CD4-positive, CD25-positive, alpha-beta regulatory T cell (primary cell): Measurements from ENCODE around the gene GMPR2. TPM values are rescaled to one million over a fixed set of nuclear protein-coding genes. Genes with fewer than 3 reads are reported as not detected.
A peak's percentile ranks its signal among the peaks of the same experiment; 100 is the strongest.

ENCODE experiments used
- ATAC-seq, 2 donors: fragments of 150-1000 bp; cut with Tn5 transposase; one replicate each; pipeline ENCODE4 v1.10.0; 2021; ENCODE audit warnings: low read depth in 2 of 2, moderate number of reproducible peaks in 2 of 2, moderate library complexity in 1 of 2
- DNase-seq, 3 donors: peaks; one replicate each; pipeline versions ENCODE4 v3.0.0 to v3.0.0-alpha.2; 2012 to 2022; ENCODE audit warnings: mixed read lengths in 1 of 3
- H3K27ac ChIP-seq: one replicate; pipeline ENCODE4 v1.7.0; 2013; ENCODE audit warnings: mild to moderate bottlenecking, low read length; ENCODE audit not compliant: insufficient read depth, poor library complexity, severe bottlenecking
- H3K27me3 ChIP-seq: one replicate; pipeline ENCODE4 v1.7.0; 2013; ENCODE audit warnings: low read length; ENCODE audit not compliant: control insufficient read depth, insufficient read depth
- H3K36me3 ChIP-seq: one replicate; pipeline ENCODE4 v1.7.0; 2013; ENCODE audit warnings: mild to moderate bottlenecking, low read length, moderate library complexity; ENCODE audit not compliant: control insufficient read depth, insufficient read depth
- H3K4me1 ChIP-seq: 2 replicates; pipeline ENCODE4 v1.7.0; 2013; ENCODE audit warnings: mild to moderate bottlenecking, low read length; ENCODE audit not compliant: insufficient read depth, control insufficient read depth, poor library complexity, severe bottlenecking
- H3K4me3 ChIP-seq: one replicate; pipeline ENCODE4 v1.7.0; 2013; ENCODE audit warnings: low read depth, mild to moderate bottlenecking, low read length, moderate library complexity
- H3K9me3 ChIP-seq, 2 experiments: 1 replicate in 1 of 2; 2 replicates in 1 of 2; pipeline ENCODE4 v1.7.0; 2013; ENCODE audit warnings: low read length in 2 of 2, mild to moderate bottlenecking in 1 of 2, moderate library complexity in 1 of 2; ENCODE audit not compliant: control insufficient read depth in 2 of 2
- H3K27ac Mint-ChIP-seq, 3 donors: one replicate each; pipeline ENCODE4 v1.8.0; 2020 to 2022; ENCODE audit warnings: mild to moderate bottlenecking in 3 of 3, mixed read lengths in 3 of 3, moderate library complexity in 2 of 3
- H3K27me3 Mint-ChIP-seq: one replicate; pipeline ENCODE4 v1.8.0; 2022; ENCODE audit warnings: mild to moderate bottlenecking, mixed read lengths
- H3K36me3 Mint-ChIP-seq: one replicate; pipeline ENCODE4 v1.8.0; 2020; ENCODE audit warnings: mixed read lengths
- H3K4me1 Mint-ChIP-seq, 4 donors: one replicate each; pipeline ENCODE4 v1.8.0; 2020 to 2022; ENCODE audit warnings: mixed read lengths in 4 of 4, mild to moderate bottlenecking in 1 of 4
- H3K4me3 Mint-ChIP-seq, 4 donors: one replicate each; pipeline ENCODE4 v1.8.0; 2020 to 2022; ENCODE audit warnings: mild to moderate bottlenecking in 4 of 4, mixed read lengths in 4 of 4, moderate library complexity in 3 of 4
- H3K9me3 Mint-ChIP-seq, 7 donors: one replicate each; pipeline ENCODE4 v1.8.0; 2020 to 2022; ENCODE audit warnings: mixed read lengths in 7 of 7, mild to moderate bottlenecking in 3 of 7, moderate library complexity in 2 of 7
- polyA plus RNA-seq, 4 donors: library from polyadenylated mRNA; unstranded; fragments of 300-500 nt; fragmentation: Illumina TruSeq; gene quantifications; one replicate each; pipeline ENCODE4 v1.2.3, GENCODE V29; 2021
- total RNA-seq: library from RNA; stranded (reverse); gene quantifications from one replicate; pipeline ENCODE4 v1.2.3, GENCODE V29; 2022

The GMPR2 gene
- total and polyA plus RNA-seq, 5 donors from 2014 or later: 49.0 to 117 (median 111) TPM

DNA sequence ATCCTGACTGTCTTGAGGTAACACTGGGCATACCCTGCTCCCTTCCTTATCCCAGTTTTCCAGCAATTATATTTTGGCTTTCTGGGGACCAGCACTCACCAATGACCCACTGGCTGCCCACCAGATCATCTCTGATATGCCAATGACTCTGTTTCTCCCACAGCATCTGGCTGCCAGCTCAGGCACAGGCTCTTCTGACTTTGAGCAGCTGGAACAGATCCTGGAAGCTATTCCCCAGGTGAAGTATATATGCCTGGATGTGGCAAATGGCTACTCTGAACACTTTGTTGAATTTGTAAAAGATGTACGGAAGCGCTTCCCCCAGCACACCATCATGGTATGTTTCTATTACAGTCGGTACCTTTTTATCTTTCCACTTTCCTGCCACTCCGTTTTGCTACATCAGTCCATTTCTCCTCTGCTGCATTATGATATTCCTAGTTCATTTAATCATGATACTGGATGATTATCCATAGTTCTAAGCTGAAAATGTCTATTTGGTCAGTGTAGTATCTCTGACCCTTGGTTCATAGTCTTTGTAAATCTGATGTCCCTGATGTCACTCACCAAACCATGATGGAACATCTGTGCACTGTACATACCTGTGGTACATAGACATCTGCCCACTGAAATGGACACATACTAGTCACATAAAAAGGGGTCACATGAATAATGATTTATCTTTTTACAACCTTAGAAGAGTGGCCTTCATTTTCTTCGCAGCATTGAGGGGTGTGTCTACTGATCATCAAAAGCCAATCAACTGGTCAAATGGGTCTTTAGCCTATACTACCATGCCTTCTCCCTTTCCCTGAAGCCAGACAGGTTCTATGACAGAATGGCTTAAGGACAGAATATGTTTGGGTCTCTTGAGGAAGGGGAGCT lies 3.3 kb downstream of the GMPR2 start:
- H3K27me3 ChIP-seq: no peaks in the 10 kb centered on the region
- Mint-ChIP-seq H3K27ac (peak overlapping the region in 2 of 3 donors; percentile 82 to 86), H3K36me3 (peaks cover 41% of the 10 kb centered on the region), H3K4me3 (peak overlapping the region; percentile 3 to 89 (median 28)), H3K4me1 (peaks cover 18 to 95% (median 73%) of the 10 kb centered on the region in 4 donors), H3K27me3 (no peaks in the 10 kb centered on the region), H3K9me3 (no peaks in the 10 kb centered on the region)
- no peak for ATAC-seq
- no peaks in the 10 kb centered on the region for H3K9me3 ChIP-seq
- H3K4me1 ChIP-seq: peaks cover 46% of the 10 kb centered on the region
- H3K27ac ChIP-seq: peak overlapping the region; percentile 18
- peaks cover 62% of the 10 kb centered on the region for H3K36me3 ChIP-seq
- DNase-seq: no peak
- H3K4me3 ChIP-seq: no peak overlapping the region

DNA sequence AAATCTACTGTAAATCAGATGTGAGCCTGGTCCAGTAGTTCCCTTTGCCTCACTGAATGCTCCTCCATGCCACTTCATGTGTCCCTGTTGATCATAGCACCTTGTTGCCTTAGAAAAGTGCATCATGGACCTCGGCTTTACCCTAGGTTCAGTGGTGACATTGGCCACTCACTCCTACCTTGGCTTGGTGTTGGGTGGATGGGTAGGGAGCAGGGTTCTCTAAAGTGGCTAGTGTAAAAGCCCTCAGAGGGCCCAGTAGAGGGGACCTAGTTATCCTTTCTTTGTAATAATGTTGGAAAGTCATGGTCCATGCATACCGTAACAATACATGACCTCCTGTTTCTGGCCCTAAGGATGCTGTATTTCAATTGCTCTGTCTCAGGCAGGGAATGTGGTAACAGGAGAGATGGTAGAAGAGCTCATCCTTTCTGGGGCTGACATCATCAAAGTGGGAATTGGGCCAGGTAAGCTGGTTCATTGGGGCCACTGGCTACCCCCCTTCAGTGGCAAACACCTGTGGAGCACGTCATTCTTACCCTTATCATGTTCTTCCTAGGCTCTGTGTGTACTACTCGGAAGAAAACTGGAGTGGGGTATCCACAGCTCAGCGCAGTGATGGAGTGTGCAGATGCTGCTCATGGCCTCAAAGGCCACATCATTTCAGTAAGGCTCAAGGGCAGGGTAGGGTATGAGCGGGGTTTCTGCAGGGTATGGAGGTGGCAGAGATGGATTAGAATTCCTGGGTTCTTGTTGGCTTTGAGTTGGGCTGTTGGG lies 4.1 kb downstream of the GMPR2 start:
- Mint-ChIP-seq H3K9me3 (no peaks in the 10 kb centered on the region), H3K36me3 (peaks cover 41% of the 10 kb centered on the region), H3K27me3 (no peaks in the 10 kb centered on the region), H3K27ac (peak overlapping the region in 2 of 3 donors; percentile 60 to 65), H3K4me1 (peaks cover 14 to 94% (median 70%) of the 10 kb centered on the region in 4 donors), H3K4me3 (peak overlapping the region in 3 of 4 donors; percentile 13 to 89 (median 21))
- no peak overlapping the region for H3K4me3 ChIP-seq
- no peak overlapping the region for H3K27ac ChIP-seq
- H3K9me3 ChIP-seq: no peaks in the 10 kb centered on the region
- peaks cover 64% of the 10 kb centered on the region for H3K36me3 ChIP-seq
- peaks cover 46% of the 10 kb centered on the region for H3K4me1 ChIP-seq
- no peak for ATAC-seq
- H3K27me3 ChIP-seq: no peaks in the 10 kb centered on the region
- DNase-seq: no peak

DNA sequence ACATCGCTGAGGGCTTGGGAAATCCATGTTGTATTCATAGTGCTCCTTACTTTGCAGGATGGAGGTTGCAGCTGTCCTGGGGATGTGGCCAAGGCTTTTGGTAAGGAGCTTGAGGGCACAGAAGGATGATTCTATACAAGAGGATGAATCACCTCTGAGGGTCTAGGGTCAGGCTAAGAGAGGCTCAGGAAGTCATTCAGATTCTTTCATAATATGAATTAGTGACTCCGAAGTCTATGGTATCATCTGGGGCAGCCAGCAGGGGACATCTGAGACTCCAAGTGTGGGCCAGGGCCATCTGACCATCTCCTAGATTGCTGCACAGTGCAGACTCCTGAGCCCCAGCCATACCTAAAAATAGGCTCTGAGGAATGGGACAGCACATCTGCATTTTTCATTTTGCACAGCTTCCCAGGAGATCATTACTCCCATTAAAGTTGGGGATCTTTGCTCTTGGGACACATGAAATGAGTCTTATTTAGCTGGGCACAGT lies 4.8 kb downstream of the GMPR2 start:
- peak overlapping the region in 1 of 3 donors; percentile 65 for H3K27ac Mint-ChIP-seq
- peak overlapping the region in 3 of 4 donors; percentile 13 to 89 (median 21) for H3K4me3 Mint-ChIP-seq
- Histone ChIP-seq H3K4me3 (no peak overlapping the region), H3K4me1 (peaks cover 45% of the 10 kb centered on the region), H3K27me3 (no peaks in the 10 kb centered on the region), H3K27ac (no peak overlapping the region), H3K9me3 (no peaks in the 10 kb centered on the region), H3K36me3 (peaks cover 64% of the 10 kb centered on the region)
- peaks cover 4% of the 10 kb centered on the region for H3K27me3 Mint-ChIP-seq
- DNase-seq (no peak), ATAC-seq (no peak)
- no peaks in the 10 kb centered on the region for H3K9me3 Mint-ChIP-seq
- H3K36me3 Mint-ChIP-seq: peaks cover 41% of the 10 kb centered on the region
- peaks cover 14 to 96% (median 74%) of the 10 kb centered on the region in 4 donors for H3K4me1 Mint-ChIP-seq

DNA sequence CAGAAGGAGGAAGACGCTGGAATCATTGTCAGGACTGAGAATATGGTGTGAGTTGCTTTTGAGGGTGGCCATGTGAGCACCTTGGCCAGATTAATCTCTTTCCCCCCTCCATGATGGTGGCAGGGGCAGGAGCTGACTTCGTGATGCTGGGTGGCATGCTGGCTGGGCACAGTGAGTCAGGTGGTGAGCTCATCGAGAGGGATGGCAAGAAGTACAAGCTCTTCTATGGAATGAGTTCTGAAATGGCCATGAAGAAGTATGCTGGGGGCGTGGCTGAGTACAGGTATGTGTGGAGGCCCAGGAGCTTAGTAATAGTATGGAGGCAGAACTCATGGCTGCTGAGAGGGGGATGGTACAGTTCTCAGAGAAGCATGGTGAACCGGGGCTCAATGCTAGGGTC lies 5.4 kb downstream of the GMPR2 start:
- DNase-seq (no peak), ATAC-seq (no peak)
- Histone ChIP-seq H3K36me3 (peaks cover 64% of the 10 kb centered on the region), H3K27ac (no peak overlapping the region), H3K4me3 (no peak overlapping the region), H3K27me3 (no peaks in the 10 kb centered on the region), H3K4me1 (peaks cover 48% of the 10 kb centered on the region), H3K9me3 (no peaks in the 10 kb centered on the region)
- peak overlapping the region in 1 of 4 donors; percentile 89 for H3K4me3 Mint-ChIP-seq
- peaks cover 14 to 97% (median 75%) of the 10 kb centered on the region in 4 donors for H3K4me1 Mint-ChIP-seq
- H3K27ac Mint-ChIP-seq: no peak overlapping the region
- peaks cover 7% of the 10 kb centered on the region for H3K27me3 Mint-ChIP-seq
- no peaks in the 10 kb centered on the region for H3K9me3 Mint-ChIP-seq
- H3K36me3 Mint-ChIP-seq: peaks cover 41% of the 10 kb centered on the region

DNA sequence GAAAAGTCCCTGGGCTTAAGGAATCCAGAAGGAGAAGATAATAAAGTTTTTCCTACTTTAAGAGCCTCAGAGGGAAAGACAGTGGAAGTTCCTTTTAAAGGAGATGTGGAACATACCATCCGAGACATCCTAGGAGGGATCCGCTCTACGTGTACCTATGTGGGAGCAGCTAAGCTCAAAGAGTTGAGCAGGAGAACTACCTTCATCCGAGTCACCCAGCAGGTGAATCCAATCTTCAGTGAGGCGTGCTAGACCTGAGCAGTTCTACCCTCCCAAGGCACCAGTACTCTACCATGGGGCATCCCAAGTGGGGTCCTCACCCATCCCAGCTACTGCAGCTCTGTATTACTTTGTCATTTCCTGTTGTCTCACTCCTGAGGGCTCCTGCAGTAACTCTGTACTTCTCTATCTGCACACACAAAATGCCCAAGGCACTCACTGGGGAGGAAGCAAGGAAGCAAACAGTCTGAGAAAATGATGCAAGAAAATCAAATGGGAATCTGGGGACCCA lies 5.9 kb downstream of the GMPR2 start:
- no peak for DNase-seq
- H3K36me3 ChIP-seq: peaks cover 64% of the 10 kb centered on the region
- H3K27ac Mint-ChIP-seq: peak overlapping the region; percentile 0 to 76 (median 11)
- no peak for ATAC-seq
- peaks cover 7% of the 10 kb centered on the region for H3K27me3 Mint-ChIP-seq
- H3K4me1 Mint-ChIP-seq: peaks cover 14 to 97% (median 74%) of the 10 kb centered on the region in 4 donors
- no peak overlapping the region for H3K4me3 ChIP-seq
- peaks cover 41% of the 10 kb centered on the region for H3K36me3 Mint-ChIP-seq
- peak overlapping the region in 3 of 4 donors; percentile 89 to 99 (median 99) for H3K4me3 Mint-ChIP-seq
- no peaks in the 10 kb centered on the region for H3K27me3 ChIP-seq
- H3K4me1 ChIP-seq: peaks cover 48% of the 10 kb centered on the region
- H3K27ac ChIP-seq: no peak overlapping the region
- H3K9me3 Mint-ChIP-seq: no peaks in the 10 kb centered on the region
- H3K9me3 ChIP-seq: no peaks in the 10 kb centered on the region

DNA sequence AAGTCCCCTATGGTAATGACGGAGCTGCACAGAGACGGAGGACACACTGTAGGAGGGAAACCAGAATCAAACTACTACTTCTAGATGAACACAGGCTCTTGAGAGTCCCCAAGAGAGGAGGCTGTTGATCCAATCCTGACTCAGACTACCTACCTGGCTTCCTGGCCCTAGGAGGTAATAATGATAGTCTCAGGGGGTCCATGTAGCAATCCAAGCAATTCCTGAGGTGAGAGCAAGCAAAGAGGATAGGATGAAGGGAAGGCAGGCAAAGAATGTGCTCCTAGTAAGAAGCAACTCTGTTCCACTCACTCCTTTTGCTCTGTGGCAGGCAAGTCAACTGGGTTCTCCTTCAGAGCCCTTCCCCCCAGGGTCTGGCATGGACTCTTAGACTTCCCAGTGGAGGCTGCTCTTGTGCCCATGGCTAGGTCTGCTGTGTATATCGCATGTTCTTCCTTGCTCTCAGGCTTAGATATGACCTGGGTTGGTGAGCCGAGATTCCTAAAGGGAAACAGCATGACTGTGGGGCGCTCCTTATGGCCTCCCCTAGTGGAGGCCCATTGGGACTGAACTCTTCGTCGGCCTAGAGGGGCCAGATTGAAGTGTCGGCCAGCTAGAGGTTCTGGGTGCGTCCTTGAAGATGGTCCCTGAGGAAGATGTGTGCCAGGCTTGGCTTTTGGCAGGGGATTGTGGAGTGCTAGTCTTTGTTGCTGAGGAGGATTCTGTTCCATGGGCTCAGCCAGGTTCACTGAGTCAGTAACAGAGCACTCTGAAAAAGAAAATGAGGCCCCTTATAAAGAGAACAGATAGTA lies 7.6 kb downstream of the GMPR2 start:
- H3K4me1 ChIP-seq: peaks cover 44% of the 10 kb centered on the region
- H3K27ac ChIP-seq: peak overlapping the region; percentile 99
- peak overlapping the region; percentile 83 to 99 (median 94) for H3K4me3 Mint-ChIP-seq
- H3K4me1 Mint-ChIP-seq: peaks cover 14 to 86% (median 65%) of the 10 kb centered on the region in 4 donors
- DNase-seq (no peak), ATAC-seq (no peak)
- peak overlapping the region; percentile 53 for H3K4me3 ChIP-seq
- peaks cover 7% of the 10 kb centered on the region for H3K27me3 Mint-ChIP-seq
- H3K27me3 ChIP-seq: no peaks in the 10 kb centered on the region
- H3K36me3 Mint-ChIP-seq: peaks cover 39% of the 10 kb centered on the region
- H3K9me3 Mint-ChIP-seq: no peaks in the 10 kb centered on the region
- H3K36me3 ChIP-seq: peaks cover 57% of the 10 kb centered on the region
- peak overlapping the region; percentile 64 to 92 (median 76) for H3K27ac Mint-ChIP-seq
- H3K9me3 ChIP-seq: no peaks in the 10 kb centered on the region
